H9 (cell line): ENCODE measurements around the gene NHLRC4. TPM values are rescaled to one million over a fixed set of nuclear protein-coding genes. Genes with fewer than 3 reads are reported as not detected.

ENCODE experiments used
- DNase-seq: peaks from one replicate; pipeline ENCODE4 v3.0.0-alpha.2; 2017
- H2AFZ ChIP-seq: one replicate; pipeline ENCODE4 v1.6.1; 2013; ENCODE audit warnings: mild to moderate bottlenecking, low read length, control low read depth, moderate library complexity
- H2AK5ac ChIP-seq: 2 replicates; pipeline ENCODE4 v1.6.1; 2013; ENCODE audit warnings: low read length, control low read depth, mixed read lengths; ENCODE audit not compliant: insufficient read length
- H2BK120ac ChIP-seq: one replicate; pipeline ENCODE4 v1.6.1; 2013; ENCODE audit warnings: low read depth, mild to moderate bottlenecking, low read length, control low read depth, inconsistent platforms; ENCODE audit not compliant: poor library complexity, severe bottlenecking
- H2BK12ac ChIP-seq: 2 replicates; pipeline ENCODE4 v1.6.1; 2013; ENCODE audit warnings: low read length, control low read depth, mixed read lengths, low read depth; ENCODE audit not compliant: insufficient read length
- H2BK15ac ChIP-seq: 2 replicates; pipeline ENCODE4 v1.6.1; 2013; ENCODE audit warnings: low read depth, low read length, control low read depth
- H2BK20ac ChIP-seq: one replicate; pipeline ENCODE4 v1.6.1; 2013; ENCODE audit warnings: low read depth, mild to moderate bottlenecking, low read length, control low read depth, inconsistent platforms; ENCODE audit not compliant: poor library complexity, severe bottlenecking
- H2BK5ac ChIP-seq: 2 replicates; pipeline ENCODE4 v1.6.1; 2013; ENCODE audit warnings: low read length, control low read depth, mixed read lengths; ENCODE audit not compliant: insufficient read length
- H3K14ac ChIP-seq: 2 replicates; pipeline ENCODE4 v1.6.1; 2013; ENCODE audit warnings: low read length, control low read depth; ENCODE audit not compliant: insufficient read depth
- H3K18ac ChIP-seq: 2 replicates; pipeline ENCODE4 v1.6.1; 2013; ENCODE audit warnings: low read depth, mild to moderate bottlenecking, mixed read lengths, low read length, control low read depth; ENCODE audit not compliant: insufficient read length
- H3K23ac ChIP-seq: 2 replicates; pipeline ENCODE4 v1.6.1; 2013; ENCODE audit warnings: low read length, control low read depth, mixed read lengths, low read depth; ENCODE audit not compliant: insufficient read length
- H3K23me2 ChIP-seq: 2 replicates; pipeline ENCODE4 v1.6.1; 2013; ENCODE audit warnings: low read depth, mild to moderate bottlenecking, mixed read lengths, low read length, control low read depth; ENCODE audit not compliant: insufficient read length, poor library complexity, severe bottlenecking
- H3K27ac ChIP-seq: 2 replicates; pipeline ENCODE4 v1.5.1; 2013; ENCODE audit warnings: low read length, control low read depth, mixed read lengths, low read depth; ENCODE audit not compliant: insufficient read length
- H3K27me3 ChIP-seq: 2 replicates; pipeline ENCODE4 v1.6.1; 2013; ENCODE audit warnings: low read length, control low read depth, inconsistent platforms; ENCODE audit not compliant: insufficient read depth
- H3K4ac ChIP-seq: 2 replicates; pipeline ENCODE4 v1.6.1; 2013; ENCODE audit warnings: low read depth, mild to moderate bottlenecking, control low read depth, inconsistent platforms, low read length, moderate library complexity
- H3K4me1 ChIP-seq: 2 replicates; pipeline ENCODE4 v1.6.1; 2013; ENCODE audit warnings: low read length, control low read depth, inconsistent platforms; ENCODE audit not compliant: insufficient read depth
- H3K4me2 ChIP-seq: 2 replicates; pipeline ENCODE4 v1.6.1; 2013; ENCODE audit warnings: low read length, control low read depth, mixed read lengths; ENCODE audit not compliant: insufficient read length, insufficient read depth
- H3K56ac ChIP-seq: 2 replicates; pipeline ENCODE4 v1.6.1; 2013; ENCODE audit warnings: low read depth, mild to moderate bottlenecking, mixed read lengths, low read length, control low read depth; ENCODE audit not compliant: insufficient read length
- H3K79me1 ChIP-seq: 2 replicates; pipeline ENCODE4 v1.6.1; 2013; ENCODE audit warnings: low read depth, mild to moderate bottlenecking, moderate library complexity, low read length, control low read depth, inconsistent platforms; ENCODE audit not compliant: insufficient read depth, poor library complexity, severe bottlenecking
- H3K79me2 ChIP-seq: 2 replicates; pipeline ENCODE4 v1.6.1; 2013; ENCODE audit warnings: low read length, control low read depth, inconsistent platforms; ENCODE audit not compliant: insufficient read depth
- H3K9ac ChIP-seq: 2 replicates; pipeline ENCODE4 v1.6.1; 2013; ENCODE audit warnings: low read length, control low read depth, mixed read lengths; ENCODE audit not compliant: insufficient read length; ENCODE audit errors: extremely low read depth
- H3K9me3 ChIP-seq: one replicate; pipeline ENCODE4 v1.6.1; 2013; ENCODE audit warnings: low read depth, low read length, inconsistent platforms; ENCODE audit not compliant: control insufficient read depth
- H3T11ph ChIP-seq: one replicate; pipeline ENCODE4 v1.6.1; 2013; ENCODE audit warnings: mild to moderate bottlenecking, low read length, control low read depth, inconsistent platforms
- H4K20me1 ChIP-seq: one replicate; pipeline ENCODE4 v1.6.1; 2013; ENCODE audit not compliant: control insufficient read depth, insufficient read length, insufficient read depth
- H4K5ac ChIP-seq: 2 replicates; pipeline ENCODE4 v1.6.1; 2013; ENCODE audit warnings: low read depth, mild to moderate bottlenecking, mixed read lengths, low read length, control low read depth; ENCODE audit not compliant: insufficient read length
- H4K8ac ChIP-seq: replicated peaks from 2 replicates; pipeline ENCODE4 v1.6.1; 2013; ENCODE audit warnings: low read length, control low read depth, mixed read lengths, low read depth; ENCODE audit not compliant: insufficient read length
- H4K91ac ChIP-seq: 2 replicates; pipeline ENCODE4 v1.6.1; 2013; ENCODE audit warnings: low read depth, mild to moderate bottlenecking, moderate library complexity, mixed read lengths, low read length, control low read depth; ENCODE audit not compliant: insufficient read length
- H3K27ac Mint-ChIP-seq, 3 experiments: 2 replicates in 2 of 3; 3 replicates in 1 of 3; pipeline ENCODE4 v1.8.0; 2020 to 2021; ENCODE audit warnings: mixed read lengths in 3 of 3, mild to moderate bottlenecking in 1 of 3, moderate library complexity in 1 of 3
- H3K27me3 Mint-ChIP-seq: 2 replicates; pipeline ENCODE4 v1.8.0; 2021; ENCODE audit warnings: low read depth, mild to moderate bottlenecking, moderate library complexity, mixed read lengths
- H3K36me3 Mint-ChIP-seq, 3 experiments: 2 replicates in 2 of 3; 3 replicates in 1 of 3; pipeline ENCODE4 v1.8.0; 2020 to 2021; ENCODE audit warnings: low read depth in 3 of 3, mixed read lengths in 3 of 3; ENCODE audit not compliant: insufficient read depth in 1 of 3
- H3K4me1 Mint-ChIP-seq, 2 experiments: 2 replicates each; pipeline ENCODE4 v1.8.0; 2020; ENCODE audit warnings: mixed read lengths in 2 of 2
- H3K4me3 Mint-ChIP-seq, 2 experiments: 2 replicates in 1 of 2; 3 replicates in 1 of 2; pipeline ENCODE4 v1.8.0; 2020 to 2021; ENCODE audit warnings: mild to moderate bottlenecking in 2 of 2, mixed read lengths in 2 of 2, moderate library complexity in 1 of 2
- H3K9me3 Mint-ChIP-seq, 2 experiments: 2 replicates in 1 of 2; 3 replicates in 1 of 2; pipeline ENCODE4 v1.8.0; 2020; ENCODE audit warnings: mild to moderate bottlenecking in 2 of 2, mixed read lengths in 2 of 2, moderate library complexity in 1 of 2
- CTCF ChIP-seq: fragments of 200-600 bp; sonication (generic); conservative IDR thresholded peaks from 3 replicates; pipeline ENCODE4 v1.8.0; 2021; ENCODE audit warnings: antibody characterized with exemption, mild to moderate bottlenecking
- WGBS: extraction: QIAGEN DNeasy Blood & Tissue Kit; methylation state at CpG from one replicate; pipeline ENCODE4 v1.1.7; 2013; ENCODE audit warnings: missing lambda C conversion rate, low lambda C conversion rate, mixed read lengths; ENCODE audit not compliant: insufficient read length; ENCODE audit errors: extremely low coverage; 5-methylcytosine and 5-hydroxymethylcytosine counted together
- total RNA-seq: library from RNA; stranded (reverse); gene quantifications from 2 replicates; pipeline ENCODE4 v1.2.1, GENCODE V29; 2021

The NHLRC4 gene
- total RNA-seq, 1 experiment from 2014 or later, result 0.42 TPM

GRCh38 chr16:583815-584591 is 17.2 kb downstream of the NHLRC4 start:
- no peaks in the 10 kb centered on the region for H3K9me3 ChIP-seq
- H3K56ac ChIP-seq, result no peak overlapping the region
- WGBS, result no CpG with 5 or more reads among the region's 38 CpGs
- H3K4me1 ChIP-seq, result no peaks in the 10 kb centered on the region; the same call in 1 of the 2 replicates
- H4K5ac ChIP-seq, result no peak overlapping the region
- H2AFZ ChIP-seq, result no peak overlapping the region
- Mint-ChIP-seq H3K4me3 (no peak overlapping the region), H3K9me3 (no peaks in the 10 kb centered on the region), H3K27ac (no peak overlapping the region), H3K27me3 (peaks cover 33% of the 10 kb centered on the region), H3K36me3 (peaks cover 0 to 4% (median 4%) of the 10 kb centered on the region in 3 experiments; a peak in 3 of 7 replicates), H3K4me1 (peaks cover 6 to 21% of the 10 kb centered on the region in 2 experiments)
- no peak for TF ChIP-seq CTCF
- H3K18ac ChIP-seq, result no peak overlapping the region
- H3K23ac ChIP-seq, result no peak overlapping the region
- H2BK120ac ChIP-seq, result no peak overlapping the region
- H2BK12ac ChIP-seq, result no peak overlapping the region
- H3T11ph ChIP-seq, result no peak overlapping the region
- no peak overlapping the region for H4K8ac ChIP-seq
- H2BK15ac ChIP-seq, result no peak overlapping the region
- peaks cover 7% of the 10 kb centered on the region; the same call in 1 of the 2 replicates for H3K27me3 ChIP-seq
- DNase-seq, result no peak
- no peak overlapping the region for H2AK5ac ChIP-seq
- no peak overlapping the region for H3K4ac ChIP-seq
- no peaks in the 10 kb centered on the region for H3K79me1 ChIP-seq
- no peaks in the 10 kb centered on the region for H4K20me1 ChIP-seq
- H3K27ac ChIP-seq, result no peak overlapping the region
- no peak overlapping the region for H4K91ac ChIP-seq
- peak overlapping the region; percentile 16 for H3K4me2 ChIP-seq
- H2BK5ac ChIP-seq, result no peak overlapping the region
- H3K9ac ChIP-seq, result no peak overlapping the region
- H2BK20ac ChIP-seq, result no peak overlapping the region
- H3K23me2 ChIP-seq, result peaks cover 5% of the 10 kb centered on the region
- H3K79me2 ChIP-seq, result no peaks in the 10 kb centered on the region
- peak overlapping the region; percentile 17; the same call in 1 of the 2 replicates for H3K14ac ChIP-seq
